ENCODE results near the gene KAZN.

Gene KAZN

DNA sequence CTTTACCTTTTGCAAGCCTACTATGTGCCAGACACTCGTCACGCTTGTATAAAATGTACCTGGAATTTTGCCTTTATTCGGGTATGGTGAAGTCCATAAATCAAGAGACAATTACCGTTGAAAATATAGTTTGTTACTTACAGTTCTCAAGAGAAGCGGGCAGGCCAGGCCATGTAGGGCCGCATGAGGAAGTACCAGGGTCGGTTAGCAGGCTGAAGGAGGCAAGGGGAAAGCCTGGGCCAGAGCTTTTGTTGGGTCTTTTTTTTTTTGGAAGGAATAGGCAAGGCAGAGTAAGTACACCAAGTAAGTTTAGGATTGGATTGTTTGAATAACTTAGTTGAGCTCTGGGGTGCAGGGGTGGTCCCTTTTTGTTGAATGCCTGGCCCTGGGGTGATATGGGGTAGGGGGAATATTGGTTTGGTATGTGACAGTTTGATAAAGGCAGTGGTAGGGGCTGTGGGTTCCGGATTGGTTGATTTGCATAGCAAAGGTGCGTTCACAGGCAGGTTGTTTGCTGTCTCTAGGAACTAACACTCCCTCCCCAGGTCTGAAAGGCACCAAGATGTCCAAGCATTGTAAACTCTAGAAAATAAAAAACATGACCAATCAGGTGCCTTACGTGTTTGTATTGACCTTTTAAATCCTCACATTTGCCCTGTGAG is 80.7 kb downstream of the KAZN start:
- DNase-seq, result no peak

DNA sequence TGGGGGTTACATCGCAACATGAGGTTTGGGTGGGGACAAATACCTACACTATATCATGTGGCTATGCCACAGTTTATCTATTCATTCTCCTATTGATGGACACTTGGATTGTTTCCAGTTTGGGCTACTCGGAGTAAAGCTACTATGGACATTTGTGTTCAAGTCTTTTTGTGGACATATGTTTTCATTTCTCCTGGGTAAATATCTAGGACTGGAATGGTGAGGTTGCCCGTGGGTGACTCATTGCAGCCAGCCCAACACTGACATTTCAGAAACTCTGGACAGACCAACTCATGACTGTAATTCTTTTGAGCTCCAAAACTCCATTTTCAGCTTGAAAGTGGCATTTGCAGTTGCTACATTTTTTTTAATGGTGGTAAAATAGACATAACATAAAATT is 82.7 kb downstream of the KAZN start:
- no peak for DNase-seq

DNA sequence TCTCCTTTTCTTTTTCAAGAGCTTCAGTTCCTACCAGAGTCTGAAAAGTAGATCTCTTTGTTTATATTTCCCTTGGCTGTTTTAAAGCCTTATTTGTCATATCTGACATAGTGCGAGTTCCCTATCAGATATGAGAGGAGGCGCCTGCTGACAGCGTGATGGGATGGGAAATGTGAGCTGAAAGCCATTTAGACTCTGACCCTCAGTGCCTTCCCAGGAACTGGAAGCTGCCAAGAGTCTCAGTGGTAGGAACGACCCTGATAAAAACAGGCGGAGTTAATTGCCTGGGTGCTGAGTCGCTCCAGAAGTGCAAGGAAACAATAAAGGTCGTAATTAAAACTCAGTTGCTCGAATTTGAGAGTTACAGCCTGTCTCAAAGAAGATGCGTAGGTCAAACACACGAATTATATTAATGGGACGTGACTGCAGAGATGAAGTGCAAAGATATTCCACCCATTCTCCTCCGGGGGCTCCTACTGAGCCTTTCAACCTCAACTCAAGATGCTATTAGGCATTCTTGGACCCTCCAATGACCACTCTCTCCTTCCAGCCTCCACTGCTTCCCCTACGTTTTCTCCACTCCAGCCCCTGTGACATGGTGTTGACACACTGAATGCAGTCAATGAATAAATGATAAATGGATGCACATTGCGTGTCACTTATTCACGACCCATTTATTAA is 84.6 kb downstream of the KAZN start:
- DNase-seq, result no peak

DNA sequence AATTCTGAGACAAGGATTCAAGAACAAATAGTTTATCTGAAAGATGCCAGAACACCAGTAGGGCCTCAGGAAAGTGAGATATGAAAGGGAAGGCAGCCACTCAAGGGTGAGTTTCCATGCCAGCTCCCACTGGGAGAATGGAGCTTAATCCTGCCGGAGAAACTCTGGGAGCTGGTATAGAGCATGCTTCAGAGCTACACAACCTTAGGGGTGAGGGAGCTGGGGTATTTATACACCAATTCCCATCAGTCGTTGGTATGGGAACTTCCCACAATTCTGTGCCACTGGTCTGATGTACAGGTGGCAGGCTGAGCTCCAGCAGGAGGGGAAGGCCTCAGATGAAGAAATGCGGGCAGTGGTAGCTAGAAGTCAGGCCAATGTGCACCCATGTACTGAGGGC is 86.6 kb downstream of the KAZN start:
- no peak for DNase-seq

DNA sequence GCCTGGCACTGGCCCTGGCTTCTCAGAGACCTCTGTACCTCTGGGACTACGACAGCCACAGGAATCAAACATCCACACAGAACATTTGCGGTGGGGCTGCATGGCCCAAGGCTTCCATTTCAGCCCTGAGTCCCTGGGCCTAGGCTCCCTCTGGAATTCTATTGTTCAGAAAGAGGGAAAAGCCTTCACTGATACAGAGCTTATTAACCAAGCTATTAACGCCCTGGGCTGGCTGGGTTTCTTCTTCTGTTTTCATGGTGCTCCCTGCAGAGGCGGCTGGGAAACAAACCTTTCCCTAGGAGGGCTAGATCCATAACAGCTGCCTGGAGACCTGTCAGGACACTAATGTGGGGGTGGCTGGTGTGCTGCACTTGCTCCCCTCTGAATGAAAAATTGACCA is 88.2 kb downstream of the KAZN start:
- DNase-seq, result no peak

DNA sequence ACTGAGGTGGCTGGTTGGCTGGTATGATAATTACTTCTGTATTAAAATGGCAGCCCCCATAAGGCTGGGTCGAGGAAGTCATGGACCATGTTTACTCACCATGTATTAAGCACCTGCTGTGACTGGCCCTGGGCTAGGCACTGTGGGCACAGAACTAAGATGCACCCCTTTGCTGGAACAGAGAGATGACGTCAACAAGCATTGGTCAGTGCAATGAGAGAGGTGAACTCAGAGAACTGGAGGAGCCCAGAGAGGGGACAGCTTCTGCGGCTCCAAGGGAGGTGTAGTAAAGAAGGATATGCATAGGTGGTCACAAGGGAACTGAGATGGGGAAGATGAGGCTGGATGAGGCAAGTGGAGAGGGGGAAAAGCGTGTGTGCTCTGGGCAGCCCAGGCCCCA is 88.7 kb downstream of the KAZN start:
- no peak for DNase-seq

DNA sequence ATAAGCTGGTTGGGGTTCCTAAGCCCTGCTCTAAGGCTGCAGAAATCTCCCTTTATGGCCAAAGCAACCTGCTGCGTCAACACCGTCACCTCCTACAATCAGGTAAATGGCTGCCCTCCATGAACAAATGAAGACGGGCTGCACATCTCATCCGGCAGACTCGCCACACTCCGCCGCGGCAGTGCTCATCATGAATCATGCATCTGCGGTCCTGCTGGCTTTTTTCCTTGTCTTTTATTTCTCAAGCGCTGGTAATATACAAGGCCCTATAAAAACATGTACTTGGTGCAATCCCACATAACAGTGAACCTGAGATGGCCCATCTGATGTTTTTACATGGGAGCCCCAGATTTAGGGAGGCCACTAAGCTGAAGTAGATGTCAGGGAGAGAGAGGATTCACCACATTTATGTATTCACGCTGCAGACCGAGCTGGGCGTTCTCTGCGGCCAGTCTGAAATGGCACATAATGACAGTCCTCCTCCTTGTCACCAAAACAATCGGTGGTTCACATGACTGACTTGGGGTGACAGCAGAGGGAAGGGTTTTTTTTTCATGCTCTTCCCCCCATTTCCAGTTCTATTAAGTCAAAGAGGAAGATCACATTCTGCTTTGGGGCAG is 91.6 kb downstream of the KAZN start:
- no peak for DNase-seq

DNA sequence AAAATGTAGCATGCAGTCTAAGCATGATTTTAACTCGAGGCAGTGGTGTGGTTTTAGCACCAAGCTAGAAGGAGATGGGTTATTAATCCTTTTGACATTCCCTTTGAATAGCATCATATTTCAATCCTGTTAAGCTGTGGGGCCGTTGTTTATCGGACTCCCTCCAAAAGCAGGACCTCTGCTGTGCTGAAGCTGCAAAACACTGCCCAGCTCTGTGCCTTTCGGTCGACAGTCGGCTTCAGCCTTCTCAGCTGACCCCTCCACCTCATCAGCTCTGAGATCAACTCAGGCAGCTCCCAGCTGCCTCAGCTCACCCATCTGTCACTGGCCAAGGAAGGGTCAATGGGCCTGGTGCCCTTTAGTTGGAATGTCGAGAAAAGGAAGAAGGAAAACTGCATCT is 95.5 kb downstream of the KAZN start:
- DNase-seq, result no peak

DNA sequence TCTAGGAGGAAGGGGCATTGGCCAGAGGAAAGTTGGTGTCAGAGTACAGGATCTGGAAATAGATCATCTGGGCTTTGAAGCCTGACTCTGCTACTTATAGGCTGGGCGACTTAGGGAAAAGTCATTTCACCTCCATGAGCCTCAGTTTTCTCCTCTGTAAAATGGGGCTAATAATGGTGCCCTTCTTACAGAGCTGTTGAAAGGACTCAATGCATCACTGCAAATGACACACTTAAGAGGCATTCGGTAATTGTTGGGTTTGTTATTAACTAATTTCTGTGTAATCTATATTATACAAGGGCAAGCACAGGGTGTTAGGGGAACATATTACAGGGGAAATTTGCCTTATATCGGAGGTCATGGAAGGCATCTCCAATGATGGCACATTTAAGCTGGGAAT is 96.1 kb downstream of the KAZN start:
- DNase-seq, result no peak

DNA sequence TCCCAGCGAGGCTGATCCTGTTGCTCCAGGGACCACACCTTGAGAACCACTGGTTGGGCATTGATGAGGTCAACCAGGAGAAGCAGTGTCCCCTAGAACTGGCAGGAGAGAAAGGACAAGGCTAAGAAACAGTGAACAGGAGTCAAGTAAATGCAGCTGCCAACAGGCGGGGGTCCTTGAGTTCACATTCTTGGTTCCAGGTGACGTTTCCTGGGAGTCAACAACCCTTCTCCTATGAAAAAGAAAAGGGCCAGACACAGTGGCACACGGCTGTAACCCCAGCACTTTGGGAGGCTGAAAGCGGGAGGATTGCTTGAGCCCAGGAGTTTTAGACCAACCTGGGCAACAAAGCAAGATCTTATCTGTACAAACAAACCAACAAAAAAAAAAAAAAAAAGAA is 98.3 kb downstream of the KAZN start:
- DNase-seq, result no peak

DNA sequence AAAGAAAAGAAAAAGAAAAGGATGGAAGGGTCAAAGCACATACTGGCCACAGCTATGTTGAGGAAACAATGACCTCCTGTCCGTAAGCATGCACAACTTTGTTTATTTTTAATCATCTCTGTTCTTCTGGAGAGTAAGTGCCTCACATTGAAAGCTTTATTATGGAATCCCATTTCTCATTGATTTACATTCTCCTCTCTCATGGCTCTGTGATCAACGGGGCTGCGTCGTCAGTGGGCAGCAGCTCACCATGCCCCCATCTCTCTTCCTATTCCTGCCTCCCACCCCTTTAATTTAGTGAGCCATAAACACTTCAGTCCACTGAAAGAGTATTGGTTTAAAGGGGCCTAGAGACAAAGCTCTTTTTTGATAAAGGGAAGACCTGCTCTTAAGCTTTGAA is 98.9 kb downstream of the KAZN start:
- no peak for DNase-seq

DNA sequence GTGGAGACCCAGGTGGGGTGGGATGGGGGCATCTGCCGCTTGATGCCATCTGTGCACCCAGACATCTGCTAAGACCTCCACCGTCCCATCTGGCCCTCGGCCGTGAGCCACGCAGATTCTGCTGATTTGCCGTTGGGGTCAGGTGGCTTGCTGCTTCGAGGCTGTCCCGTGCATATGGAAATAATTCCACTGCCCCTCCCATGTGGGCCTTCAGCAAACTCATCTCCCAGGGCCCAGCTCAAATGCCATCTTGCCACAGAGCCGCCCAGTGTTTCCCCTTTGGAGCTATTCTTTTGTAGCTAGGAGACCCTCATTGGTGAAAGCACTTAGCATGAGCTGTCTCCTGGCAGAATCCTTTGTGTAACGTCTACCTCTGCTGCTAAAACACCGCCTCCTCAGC is 99.8 kb downstream of the KAZN start:
- no peak for DNase-seq

DNA sequence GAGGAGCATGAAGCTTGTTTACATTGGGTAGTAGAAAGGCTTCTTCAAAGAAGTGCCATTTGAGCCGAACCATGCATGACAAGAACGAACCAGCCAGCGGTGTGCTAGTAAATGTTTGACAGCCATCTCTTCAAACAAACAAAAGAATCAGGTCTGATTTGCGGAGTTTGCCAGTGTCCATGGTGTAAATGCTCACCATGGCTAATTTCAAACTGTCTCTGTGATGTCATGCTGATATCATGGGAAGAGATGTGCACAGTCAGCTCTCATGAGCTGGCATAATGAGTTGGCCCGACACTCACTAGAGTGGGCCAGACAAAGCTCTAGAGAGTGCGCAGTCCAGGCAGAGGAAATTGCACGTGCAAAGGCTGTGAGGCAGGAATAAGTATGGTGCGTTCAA is 101.1 kb downstream of the KAZN start:
- DNase-seq, result no peak

DNA sequence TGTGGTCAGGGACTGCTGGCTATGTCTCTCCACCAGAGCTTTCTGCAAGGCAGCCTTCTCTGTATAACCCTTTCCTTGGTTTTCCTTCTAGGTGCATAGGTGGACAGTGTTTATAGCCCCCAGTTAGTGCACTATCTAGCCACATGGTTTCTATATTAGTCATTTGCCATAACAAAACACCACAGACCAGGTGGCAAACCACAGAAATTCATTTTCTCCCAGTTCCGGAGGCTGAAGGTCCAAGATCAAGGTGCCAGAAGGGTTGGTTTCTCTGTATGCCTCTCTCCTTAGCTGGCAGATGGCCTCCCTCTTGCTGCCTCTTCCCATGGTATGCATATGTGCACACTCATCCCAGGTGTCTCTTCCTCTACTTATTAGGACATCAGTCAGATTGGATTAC is 106.4 kb downstream of the KAZN start:
- DNase-seq, result no peak

DNA sequence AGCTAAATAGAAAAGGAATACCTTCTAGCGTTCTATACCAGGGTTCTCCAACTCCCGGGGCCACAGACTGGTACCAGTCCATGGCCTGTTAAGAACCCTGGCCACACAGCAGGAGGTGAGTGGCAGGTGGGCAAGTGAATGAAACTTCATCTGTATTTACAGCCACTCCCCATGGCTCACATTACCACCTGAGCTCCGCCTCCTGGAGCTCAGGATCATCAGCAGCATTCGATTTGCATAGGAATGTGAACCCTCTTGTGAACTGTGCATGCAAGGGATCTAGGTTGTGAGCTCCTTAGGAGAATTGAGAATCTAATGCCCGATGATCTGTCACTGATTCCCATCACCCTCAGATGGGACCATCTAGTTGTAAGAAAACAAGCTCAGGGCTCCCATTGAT is 107.3 kb downstream of the KAZN start:
- no peak for DNase-seq

DNA sequence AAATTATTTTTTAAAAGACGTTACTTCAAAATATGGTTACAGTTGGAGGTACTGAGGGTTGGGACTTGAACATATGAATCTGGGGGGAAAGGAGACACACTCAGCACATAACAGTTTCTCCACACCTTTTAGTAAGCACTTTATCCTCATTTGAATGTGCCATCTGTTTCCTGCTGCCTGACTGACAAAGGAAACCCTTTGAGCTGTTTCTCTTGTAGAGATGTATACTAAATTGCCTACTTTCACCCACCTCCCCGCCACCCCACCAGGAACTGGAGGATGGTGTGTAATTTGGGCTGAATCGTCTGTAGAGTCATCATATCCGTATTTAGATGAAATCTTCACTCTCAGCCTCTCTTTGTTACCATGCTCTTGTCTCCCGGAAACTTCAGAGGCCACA is 108.1 kb downstream of the KAZN start:
- no peak for DNase-seq

DNA sequence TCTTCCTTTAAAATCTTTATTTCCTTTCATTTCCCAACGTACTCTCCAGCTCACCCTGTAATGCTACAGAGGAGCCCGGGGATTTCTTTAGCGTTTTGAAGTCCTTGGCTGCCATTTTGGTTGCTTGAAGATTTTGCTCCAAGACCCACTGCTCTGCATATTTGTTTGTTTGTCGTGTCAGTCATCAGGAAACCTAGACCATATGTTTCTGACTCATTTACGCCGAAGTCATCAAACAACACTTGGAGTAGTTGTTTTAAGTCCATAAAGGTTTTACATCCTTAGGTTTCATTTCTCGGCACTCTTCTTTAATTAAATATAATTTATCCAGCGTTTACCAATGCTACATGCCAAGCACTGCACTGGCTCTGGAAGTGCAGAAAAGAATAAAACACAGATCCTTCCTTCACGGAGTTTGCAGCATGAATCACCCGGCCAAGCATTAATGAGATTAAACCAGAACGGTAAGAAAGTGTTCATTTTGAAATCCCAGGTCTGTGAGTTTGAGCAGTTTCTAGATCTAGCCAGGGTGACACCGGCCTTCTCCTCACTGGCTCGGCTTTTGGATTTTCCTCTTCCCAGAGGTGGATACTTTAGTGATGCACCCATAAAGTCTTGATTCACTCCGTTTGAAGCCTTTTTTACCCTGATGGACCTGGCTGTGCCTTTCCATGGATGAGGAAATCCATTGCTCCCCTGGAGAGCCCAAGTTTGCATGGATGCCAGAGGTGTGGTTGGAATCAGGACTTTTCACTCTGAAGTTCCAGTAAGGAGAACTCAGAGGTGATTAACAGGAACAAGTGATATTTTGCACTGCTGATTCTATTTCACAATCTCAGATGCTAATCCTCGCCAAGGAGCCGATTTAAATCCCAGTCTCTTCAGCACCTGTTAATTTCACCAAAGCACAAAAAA is 109.3 kb downstream of the KAZN start:
- DNase-seq, result no peak

DNA sequence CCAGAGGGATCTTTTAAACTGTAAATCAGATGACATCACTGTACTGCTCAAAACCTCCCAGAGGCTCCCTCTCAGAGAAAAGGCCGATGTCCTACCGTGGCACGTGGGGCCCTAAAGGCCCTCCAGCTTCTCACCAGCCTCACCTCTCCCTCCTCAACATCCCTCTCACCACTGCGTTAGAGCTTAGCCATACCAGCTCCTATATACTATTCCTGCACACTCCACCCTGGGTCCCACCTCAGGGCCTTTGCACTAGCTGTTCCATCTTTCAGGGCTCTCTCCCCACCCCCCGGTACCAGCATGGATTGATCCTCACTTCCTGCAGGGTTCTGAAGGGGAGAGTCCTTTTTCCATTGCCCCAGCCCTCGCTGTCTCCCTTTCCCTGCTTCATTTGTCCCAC is 111.8 kb downstream of the KAZN start:
- no peak for DNase-seq

DNA sequence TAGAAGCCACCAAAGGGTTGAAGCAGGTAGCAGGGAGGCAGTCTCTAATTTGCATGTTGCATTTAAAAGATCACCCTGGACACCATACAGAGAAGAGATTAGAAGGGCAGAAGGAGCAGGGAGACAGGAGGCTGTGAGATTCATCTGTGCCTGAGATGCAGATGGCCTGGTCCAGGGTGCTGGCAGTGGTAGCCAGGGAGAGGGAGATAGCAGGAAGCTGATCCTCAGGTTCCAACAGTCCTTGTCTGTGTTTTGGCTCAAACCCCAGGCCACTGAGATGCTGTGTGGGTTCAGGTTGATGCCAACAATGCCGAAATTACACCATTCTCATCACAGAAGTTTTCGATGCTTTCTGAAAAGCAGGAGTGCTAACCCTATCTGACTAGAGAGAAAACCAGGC is 113.7 kb downstream of the KAZN start:
- no peak for DNase-seq

DNA sequence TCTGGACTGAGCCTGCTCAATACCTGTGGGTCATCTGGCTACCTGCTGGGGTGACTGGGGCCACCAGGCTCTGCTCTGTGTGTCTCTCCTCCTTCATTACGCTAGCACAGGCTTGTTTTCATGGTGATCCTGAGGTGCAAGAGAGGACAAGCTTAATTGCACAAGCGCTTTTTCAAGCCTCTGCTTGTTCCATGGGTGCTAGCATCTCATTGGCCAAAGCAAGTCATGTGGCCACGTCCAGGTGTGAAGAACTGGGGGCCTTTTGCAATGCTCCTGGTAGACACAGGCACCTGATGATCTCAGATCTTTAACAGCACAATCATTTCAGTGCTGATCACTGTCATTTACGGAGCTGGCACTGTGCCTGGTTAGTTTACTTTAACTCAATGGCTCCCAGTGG is 114.6 kb downstream of the KAZN start:
- no peak for DNase-seq

DNA sequence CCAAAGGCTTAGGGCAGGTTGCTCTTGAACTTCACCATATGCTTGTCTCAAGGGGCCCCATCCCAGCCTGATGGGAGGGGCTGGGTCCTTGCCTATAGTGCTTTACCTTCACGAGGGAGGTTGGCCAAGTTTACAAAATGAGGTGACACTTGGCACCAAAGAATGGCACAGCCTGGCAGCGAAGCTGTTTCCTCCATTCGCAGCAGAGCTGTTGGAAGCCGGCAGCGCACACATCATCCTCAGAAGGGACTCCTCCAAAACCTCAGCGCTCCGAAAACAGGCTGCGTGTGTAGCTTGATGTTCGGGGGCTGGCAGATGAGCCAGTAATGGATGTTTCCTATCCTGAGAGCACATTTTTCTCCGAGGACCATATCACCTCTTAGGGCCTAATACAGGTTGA is 116.8 kb downstream of the KAZN start:
- no peak for DNase-seq

DNA sequence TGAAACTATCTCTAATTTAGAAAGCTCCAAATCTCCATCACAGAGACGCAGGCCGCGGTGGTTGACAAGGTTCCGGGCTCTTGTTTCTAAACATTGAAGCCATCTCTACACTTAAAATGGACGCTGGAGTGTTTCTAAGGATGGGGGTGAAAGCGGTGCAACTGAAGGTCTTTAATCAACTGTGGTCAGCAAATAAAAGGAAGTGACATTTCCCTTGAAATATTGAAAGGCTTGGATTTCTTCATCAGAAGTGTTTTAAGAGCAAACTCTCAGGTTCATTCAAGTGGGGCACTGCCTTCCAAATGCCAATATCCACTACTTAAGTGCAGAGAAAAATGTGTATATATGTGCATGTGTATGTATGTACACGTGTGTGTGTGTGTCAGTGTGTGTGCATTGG is 117.3 kb downstream of the KAZN start:
- DNase-seq, result no peak

DNA sequence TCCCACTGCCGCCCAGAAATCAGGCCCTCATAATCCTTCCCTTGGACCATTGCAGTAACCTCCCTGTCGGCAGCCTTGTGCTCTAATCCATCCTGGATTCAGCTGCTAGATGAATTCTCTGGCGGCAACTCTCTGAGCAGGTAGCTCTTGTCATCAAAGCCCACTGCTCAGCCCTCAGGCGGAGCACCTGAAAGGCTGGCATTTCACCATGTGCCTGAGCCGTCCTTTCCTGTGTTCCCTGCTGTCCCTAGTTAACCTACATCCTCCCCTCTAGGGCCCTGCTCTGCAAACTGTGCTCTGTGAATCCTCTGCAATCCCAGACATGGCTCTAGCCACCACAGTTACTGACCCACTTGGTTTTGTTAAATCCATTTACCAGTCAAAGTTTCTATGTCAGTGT is 118.0 kb downstream of the KAZN start:
- no peak for DNase-seq

DNA sequence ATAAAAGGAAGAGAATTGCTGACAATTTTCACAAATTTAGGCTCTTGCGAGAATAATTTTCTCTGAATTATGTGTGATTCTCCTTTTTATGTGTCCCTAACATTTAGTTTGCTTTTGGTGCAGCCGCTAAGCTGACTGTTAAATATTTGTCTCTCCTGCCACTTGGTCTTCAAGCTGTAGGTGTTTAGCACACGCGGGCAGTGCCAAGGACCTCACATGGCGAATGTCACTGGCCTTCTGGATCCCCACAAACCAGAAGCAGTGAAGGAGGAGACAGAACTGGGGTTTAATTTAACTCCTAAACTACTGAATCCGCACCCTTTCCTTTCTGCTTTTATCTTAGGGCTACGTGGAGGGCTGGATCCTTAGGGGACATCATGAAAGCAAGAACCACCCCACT is 120.0 kb downstream of the KAZN start:
- no peak for DNase-seq

Data from NCI-H226 (cell line).